GM18507 (cell line): ENCODE measurements around the gene OR56A4.
"Not testable (repeated sequence)": the region's sequence is repeated elsewhere in the genome, so short reads cannot be mapped to it uniquely, and the experiment has no call there.

Source experiments
- DNase-seq: peaks from one replicate; pipeline ENCODE4 v3.0.0; 2011; ENCODE audit warnings: low read depth; ENCODE audit not compliant: insufficient read length; ENCODE audit errors: extremely low spot score
- FAIRE-seq: peaks from 2 replicates; lab custom pipeline; 2011; peaks lifted over from hg19 to GRCh38; lab: Jason Lieb, UNC

The OR56A4 gene

GRCh38 chr11:5967708-5968107 is 39.0 kb downstream of the OR56A4 start:
- no peak for DNase-seq
- FAIRE-seq, result no peak

DNA sequence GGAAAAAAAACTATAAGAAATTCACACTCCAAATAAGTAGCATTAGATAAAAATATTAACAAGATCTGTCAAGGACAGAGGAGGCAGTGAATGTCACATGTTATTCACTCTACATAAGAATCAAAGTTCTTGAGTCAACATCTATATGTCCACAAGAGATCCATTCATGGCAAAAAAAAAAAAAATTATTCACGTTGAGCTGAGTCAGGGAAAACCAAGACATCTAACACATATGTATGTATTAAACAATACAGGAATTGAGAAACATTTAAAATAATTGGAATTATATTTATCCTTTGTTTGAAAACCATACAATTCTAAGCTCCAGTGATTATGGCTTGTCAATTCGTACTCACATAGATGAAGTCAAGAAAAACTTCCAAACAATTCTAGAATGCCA is 39.8 kb downstream of the OR56A4 start:
- FAIRE-seq, result no peak
- no peak for DNase-seq

- not testable (repeated sequence) for FAIRE-seq, DNase-seq
Observed at GRCh38 chr11:5960704-5961320, 45.9 kb downstream of the OR56A4 start.

- DNase-seq, result no peak
- FAIRE-seq, result no peak
Observed at GRCh38 chr11:5955586-5955985, 51.2 kb downstream of the OR56A4 start.
